Middle frontal gyrus (tissue), 1 donor: ENCODE results near the gene CADPS.
A peak's percentile ranks its signal among the peaks of the same experiment; 100 is the strongest.

Experiments
- DNase-seq: peaks from one replicate; pipeline ENCODE4 v3.0.0-alpha.2; 2015; ENCODE audit warnings: low spot score; ENCODE audit errors: extremely low spot score

CADPS gene

GRCh38 chr3:62638316-62638715 lies 236.9 kb downstream of the CADPS start:
- no peak for DNase-seq

DNA sequence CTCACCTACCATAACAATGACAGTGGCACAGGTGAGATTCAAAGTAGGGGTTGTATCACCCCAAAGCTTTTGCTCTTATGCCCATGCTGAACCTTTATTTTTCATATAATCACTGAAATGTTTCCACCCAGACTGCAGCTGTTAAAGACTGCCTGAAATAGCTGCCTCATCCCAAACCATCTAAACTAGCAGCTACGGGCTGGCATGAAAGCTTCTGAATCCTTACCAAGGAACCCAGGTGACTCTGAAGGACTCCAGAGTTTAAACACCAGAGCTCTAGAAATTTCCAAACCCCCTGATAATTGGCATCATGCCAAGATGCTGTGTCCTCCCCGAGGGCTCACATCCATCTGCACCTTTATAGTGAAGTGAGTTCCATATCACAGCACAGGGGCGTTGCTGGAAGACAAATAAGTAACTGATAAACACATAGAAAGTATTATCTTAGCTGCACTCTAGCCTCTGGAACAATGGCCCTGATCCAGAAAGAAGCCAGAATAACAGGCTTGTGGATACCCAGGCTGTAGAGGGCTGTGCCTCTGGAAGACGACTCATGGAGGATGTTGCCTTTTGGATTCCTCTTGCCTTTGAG lies 238.9 kb downstream of the CADPS start:
- DNase-seq, result no peak

DNA sequence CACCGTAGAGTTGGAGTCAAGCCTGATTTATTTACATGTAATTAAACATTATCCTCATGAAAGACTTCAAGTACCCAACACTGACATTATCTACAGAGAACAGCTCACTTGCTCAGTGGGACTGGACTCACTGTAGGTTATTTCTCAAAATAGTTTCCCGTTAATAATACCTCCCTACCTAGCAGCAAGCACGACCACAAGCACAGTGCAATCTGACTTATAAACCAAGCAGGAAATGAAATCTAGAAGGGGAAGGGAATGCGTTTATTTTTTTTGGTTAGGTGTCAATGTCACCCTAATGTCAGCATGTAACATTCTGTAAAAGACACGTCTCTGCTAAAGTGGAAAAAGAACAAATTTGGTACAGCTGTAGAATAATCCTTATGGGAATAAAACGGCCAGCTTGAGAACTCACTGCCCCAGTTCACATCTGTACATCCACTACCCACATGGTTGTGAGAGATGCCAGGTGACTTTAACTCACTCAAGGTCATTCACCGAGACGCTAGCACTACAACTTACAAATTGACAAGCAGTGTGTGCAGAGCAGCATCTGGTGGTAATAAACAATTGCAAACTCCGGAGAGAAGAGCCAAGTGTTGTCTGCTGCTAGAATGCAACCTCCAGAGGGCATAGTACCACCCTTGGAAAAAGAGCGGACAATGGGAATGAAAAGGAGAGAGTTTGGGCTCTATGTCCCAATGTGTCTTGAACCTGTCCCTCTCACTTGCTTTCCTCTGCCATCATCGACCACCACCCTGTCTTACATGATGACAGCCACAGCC lies 242.5 kb downstream of the CADPS start:
- DNase-seq, result no peak

DNA sequence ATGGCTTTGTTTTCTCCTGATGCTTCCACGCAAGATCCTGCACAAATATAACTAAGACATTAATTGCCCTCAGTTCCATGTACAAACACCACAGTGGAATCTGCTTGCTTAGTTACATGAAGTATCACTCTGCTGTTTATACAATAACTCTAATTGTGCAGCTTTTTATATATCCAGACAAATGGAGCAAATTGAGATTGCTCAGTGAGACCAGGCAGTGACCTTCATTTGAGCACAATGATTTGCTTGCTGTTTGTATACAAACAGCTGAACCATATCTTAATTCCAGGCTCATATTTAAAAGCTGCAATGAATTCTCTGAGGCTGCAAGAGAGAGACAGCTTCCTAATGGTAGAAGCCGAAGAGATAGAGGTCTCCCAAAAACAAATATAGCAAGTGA lies 243.7 kb downstream of the CADPS start:
- no peak for DNase-seq

DNA sequence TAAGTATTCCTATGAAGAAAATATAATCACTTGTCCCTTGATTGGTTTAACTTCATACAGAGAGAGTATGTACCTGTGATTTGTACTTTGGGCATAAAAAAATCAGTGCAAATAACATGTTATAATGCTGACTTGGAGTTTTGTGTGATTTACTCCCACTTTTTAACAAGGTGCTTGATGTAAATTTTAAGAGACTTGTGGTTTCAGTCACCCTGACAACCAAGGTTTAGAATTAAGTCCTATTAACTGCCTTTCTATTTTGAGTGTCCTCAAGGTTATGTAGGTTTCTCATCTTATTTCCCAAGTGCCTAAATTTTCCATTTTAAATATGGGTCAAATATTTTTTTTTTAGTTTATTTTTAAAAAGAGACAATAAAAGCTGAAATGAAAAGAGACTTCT lies 244.6 kb downstream of the CADPS start:
- no peak for DNase-seq

DNA sequence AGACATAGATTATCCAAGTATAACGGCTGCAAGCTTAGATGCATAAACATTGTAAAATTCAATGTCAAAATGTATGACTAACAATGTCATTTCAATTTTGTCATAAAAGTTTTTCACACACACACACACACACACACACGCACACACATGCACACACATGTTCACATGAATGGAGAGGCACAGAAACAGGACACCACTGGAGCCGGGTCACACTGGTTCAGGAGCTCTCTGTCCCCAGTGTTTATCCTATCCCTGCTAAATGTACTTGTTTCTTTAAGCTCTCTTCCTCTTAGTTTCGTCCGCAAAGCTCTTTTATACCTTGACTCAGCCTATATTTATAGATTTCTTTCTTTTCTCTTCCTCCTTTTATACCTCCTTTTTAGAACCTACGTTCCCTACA lies 249.9 kb downstream of the CADPS start:
- DNase-seq, result no peak

GRCh38 chr3:62624185-62624584 lies 251.0 kb downstream of the CADPS start:
- no peak for DNase-seq

GRCh38 chr3:62622553-62623174 lies 252.6 kb downstream of the CADPS start:
- DNase-seq, result peak; percentile 39

DNA sequence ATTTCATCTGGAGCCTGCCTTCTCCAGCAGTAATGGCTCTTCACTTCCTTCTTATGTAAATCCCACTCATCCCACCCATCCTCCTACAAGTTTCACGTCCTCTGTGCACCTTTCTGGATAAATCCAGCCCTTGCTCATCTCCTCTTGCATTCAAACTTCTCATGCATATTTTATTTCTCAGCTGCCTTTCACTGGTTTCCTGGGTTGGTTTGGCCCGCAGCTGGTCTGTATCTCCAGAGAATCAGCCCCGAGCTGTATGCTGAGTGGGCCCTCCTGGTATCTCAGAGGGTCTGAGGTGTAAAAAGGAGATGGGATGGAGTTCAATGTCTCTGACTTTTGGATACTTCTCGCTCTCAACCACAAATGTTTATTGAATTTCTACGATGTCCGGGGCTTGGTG lies 253.3 kb downstream of the CADPS start:
- DNase-seq, result no peak

- no peak for DNase-seq
Measured at GRCh38 chr3:62621176-62621575, 254.0 kb downstream of the CADPS start.

DNA sequence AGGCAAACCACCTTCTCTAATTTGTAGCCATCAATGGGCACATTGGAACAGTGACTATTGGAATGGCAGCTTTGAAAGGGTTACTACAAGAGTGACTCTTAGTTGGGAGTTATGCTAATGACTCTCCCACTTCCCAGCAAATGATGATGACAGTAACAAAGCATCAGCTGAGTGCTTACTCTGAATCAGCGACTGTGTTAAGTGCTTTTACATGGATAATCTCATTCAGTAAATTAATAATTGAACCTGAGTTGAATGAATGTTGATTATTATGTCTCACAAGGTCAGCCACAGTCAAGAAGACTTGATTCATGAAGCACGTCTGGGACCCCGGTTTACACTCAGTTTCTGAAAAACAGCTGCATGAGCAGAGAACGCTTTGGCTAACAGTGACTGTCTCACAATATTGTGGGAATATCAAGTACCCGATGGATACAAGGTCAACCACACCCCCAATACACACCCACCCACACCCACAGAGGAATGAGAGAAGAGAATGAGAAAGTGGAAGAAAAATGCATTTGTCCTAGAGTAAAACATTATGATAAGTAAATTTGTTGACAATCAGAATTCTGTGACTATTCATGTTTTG lies 259.9 kb downstream of the CADPS start:
- DNase-seq, result no peak

DNA sequence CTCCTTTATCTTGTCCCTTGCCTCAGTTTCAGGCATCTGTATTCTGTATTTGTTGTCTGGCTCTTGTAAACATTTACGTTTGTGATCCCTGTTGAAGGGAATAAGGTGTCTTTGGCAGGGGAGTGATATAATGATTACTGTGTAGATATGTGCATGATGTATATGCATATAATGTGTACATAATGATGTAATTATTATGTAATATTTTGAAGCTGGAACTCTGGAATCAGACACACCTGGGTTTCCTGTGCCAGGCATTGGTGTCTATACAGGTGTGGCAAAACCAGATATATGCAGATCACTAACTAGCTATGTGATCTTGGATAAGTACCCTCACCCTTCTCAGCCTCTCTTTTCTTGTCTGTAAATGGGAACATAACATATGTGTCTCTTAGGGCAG lies 260.7 kb downstream of the CADPS start:
- no peak for DNase-seq

GRCh38 chr3:62611541-62612240 lies 263.5 kb downstream of the CADPS start:
- DNase-seq, result no peak

GRCh38 chr3:62607287-62608029 lies 267.8 kb downstream of the CADPS start:
- no peak for DNase-seq

DNA sequence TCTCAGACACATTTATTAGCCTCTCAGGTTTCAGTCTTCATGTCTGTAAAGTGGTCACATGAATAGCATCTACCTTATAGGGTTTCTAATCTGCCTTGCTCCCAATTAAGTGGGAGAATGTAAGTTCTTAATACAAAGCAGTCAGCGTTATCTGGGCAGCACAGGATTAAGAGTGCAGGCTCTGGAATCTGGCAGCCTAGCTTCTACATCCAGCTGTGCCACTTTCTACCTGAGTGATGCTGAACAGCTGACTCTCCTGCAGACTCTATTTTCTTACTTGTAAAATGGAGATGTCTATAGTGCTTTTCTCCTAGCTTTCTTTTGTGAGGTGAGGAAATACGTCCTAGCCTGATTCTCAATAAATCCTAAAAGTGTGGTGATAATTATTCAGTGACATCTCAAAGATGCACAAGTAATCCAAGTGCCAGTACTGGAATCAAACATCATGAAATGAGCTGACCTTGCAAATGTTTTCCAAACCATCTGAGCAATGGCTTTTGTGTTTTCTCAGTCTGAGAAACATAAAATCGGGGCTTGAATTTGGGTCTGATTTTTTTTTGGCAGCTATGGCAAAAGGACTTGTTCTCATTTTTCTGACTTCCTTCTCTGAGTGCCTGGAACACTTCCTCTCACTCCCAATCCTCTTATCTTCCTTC lies 269.7 kb downstream of the CADPS start:
- DNase-seq, result no peak

DNA sequence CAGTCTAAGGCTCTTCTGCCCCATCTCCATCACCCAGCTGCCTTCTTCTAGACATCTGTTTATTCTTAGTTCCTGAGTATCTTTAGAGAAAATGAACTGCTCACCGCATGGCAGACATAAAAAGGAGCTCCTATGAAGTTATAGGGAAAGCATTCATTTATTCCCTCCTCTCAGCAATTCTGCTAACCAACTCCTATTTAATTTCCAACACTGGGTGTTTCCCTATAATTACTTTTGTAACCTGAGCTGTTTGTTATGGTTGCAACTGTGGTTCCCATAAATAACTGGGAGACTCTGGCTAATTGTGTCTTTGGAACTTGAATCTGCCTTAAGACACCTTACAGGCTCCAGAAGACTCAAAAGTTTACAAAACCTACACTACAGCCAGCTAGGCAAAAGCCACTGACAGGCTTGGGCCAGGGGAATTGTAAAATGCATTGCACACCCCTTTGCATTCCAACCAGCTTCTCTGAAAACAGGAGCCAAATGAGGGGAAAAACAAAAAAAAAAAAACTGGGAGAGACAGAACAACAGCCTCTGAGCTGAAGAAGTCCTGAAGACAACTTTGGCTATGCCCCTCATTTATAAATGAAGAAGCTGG lies 270.4 kb downstream of the CADPS start:
- DNase-seq, result no peak

- no peak for DNase-seq
Measured at GRCh38 chr3:62604298-62604697, 270.9 kb downstream of the CADPS start.

GRCh38 chr3:62602987-62603386 lies 272.2 kb downstream of the CADPS start:
- DNase-seq, result no peak

GRCh38 chr3:62602129-62602770 lies 273.0 kb downstream of the CADPS start:
- no peak for DNase-seq
